Measurements from ENCODE around the gene DYRK4. TPM values are rescaled to one million over a fixed set of nuclear protein-coding genes. Genes with fewer than 3 reads are reported as not detected.

Gene DYRK4
- total RNA-seq, 1 experiment from 2014 or later, result 23.7 TPM

GRCh38 chr12:4567073-4567881, 5.3 kb downstream of the DYRK4 start:
- Histone ChIP-seq H3K9me3 (ENCODE audit: low read depth, low read length, poor library complexity, severe bottlenecking) (no peaks in the 10 kb centered on the region), H3K4me3 (ENCODE audit: low read depth, low read length, poor library complexity, severe bottlenecking) (no peak overlapping the region), H3K27ac (ENCODE audit: low read depth, low read length, poor library complexity, severe bottlenecking) (no peak overlapping the region), H3K36me3 (ENCODE audit: insufficient read depth, low read length, poor library complexity, severe bottlenecking) (no peaks in the 10 kb centered on the region), H3K4me1 (ENCODE audit: insufficient read depth, low read length, poor library complexity, severe bottlenecking) (no peaks in the 10 kb centered on the region), H3K27me3 (replicated peaks; ENCODE audit: insufficient read depth, low read depth, low read length, poor library complexity) (no peaks in the 10 kb centered on the region)
- no TSS peak for BruUV-seq (replicated peaks)
- TF ChIP-seq CTCF (conservative IDR thresholded peaks at IDR 0.05; ENCODE audit: low read depth, low read length), result no peak
- TF ChIP-seq EZH2 (IDR thresholded peaks at IDR 0.05; ENCODE audit: borderline replicate concordance, low read depth, low read length, poor library complexity, severe bottlenecking), result no peak
- intact Hi-C loops (cut with micrococcal nuclease; ENCODE audit: unreplicated experiment), result no loop called here
- CTCF ChIA-PET, result no interaction called here
- no peak for DNase-seq (ENCODE audit: low spot score)
- POLR2A ChIA-PET (ENCODE audit: low non-redundant PET), result no interaction called here

- no peak for DNase-seq (ENCODE audit: low spot score)
- no peaks in the 10 kb centered on the region for H3K9me3 ChIP-seq (ENCODE audit: low read depth, low read length, poor library complexity, severe bottlenecking)
- H3K27me3 ChIP-seq (replicated peaks; ENCODE audit: insufficient read depth, low read depth, low read length, poor library complexity), result no peaks in the 10 kb centered on the region
- BruUV-seq (replicated peaks), result no TSS peak
- TF ChIP-seq CTCF (conservative IDR thresholded peaks at IDR 0.05; ENCODE audit: low read depth, low read length) (no peak), EZH2 (IDR thresholded peaks at IDR 0.05; ENCODE audit: borderline replicate concordance, low read depth, low read length, poor library complexity, severe bottlenecking) (no peak)
- ChIA-PET CTCF (no interaction called here), POLR2A (ENCODE audit: low non-redundant PET) (no interaction called here)
- no peaks in the 10 kb centered on the region for H3K4me1 ChIP-seq (ENCODE audit: insufficient read depth, low read length, poor library complexity, severe bottlenecking)
- H3K27ac ChIP-seq (ENCODE audit: low read depth, low read length, poor library complexity, severe bottlenecking), result no peak overlapping the region
- H3K4me3 ChIP-seq (ENCODE audit: low read depth, low read length, poor library complexity, severe bottlenecking), result no peak overlapping the region
- H3K36me3 ChIP-seq (ENCODE audit: insufficient read depth, low read length, poor library complexity, severe bottlenecking), result no peaks in the 10 kb centered on the region
- intact Hi-C loops (cut with micrococcal nuclease; ENCODE audit: unreplicated experiment), result no loop called here
Measured at GRCh38 chr12:4569261-4569660, 7.3 kb downstream of the DYRK4 start.

GRCh38 chr12:4572680-4573079, 10.7 kb downstream of the DYRK4 start:
- TF ChIP-seq CTCF (conservative IDR thresholded peaks at IDR 0.05; ENCODE audit: low read depth, low read length) (no peak), EZH2 (IDR thresholded peaks at IDR 0.05; ENCODE audit: borderline replicate concordance, low read depth, low read length, poor library complexity, severe bottlenecking) (no peak)
- ChIA-PET CTCF (no interaction called here), POLR2A (ENCODE audit: low non-redundant PET) (no interaction called here)
- Histone ChIP-seq H3K36me3 (ENCODE audit: insufficient read depth, low read length, poor library complexity, severe bottlenecking) (no peaks in the 10 kb centered on the region), H3K9me3 (ENCODE audit: low read depth, low read length, poor library complexity, severe bottlenecking) (no peaks in the 10 kb centered on the region), H3K4me3 (ENCODE audit: low read depth, low read length, poor library complexity, severe bottlenecking) (no peak overlapping the region), H3K27ac (ENCODE audit: low read depth, low read length, poor library complexity, severe bottlenecking) (no peak overlapping the region), H3K4me1 (ENCODE audit: insufficient read depth, low read length, poor library complexity, severe bottlenecking) (no peaks in the 10 kb centered on the region), H3K27me3 (replicated peaks; ENCODE audit: insufficient read depth, low read depth, low read length, poor library complexity) (peaks cover 19% of the 10 kb centered on the region)
- intact Hi-C loops (cut with micrococcal nuclease; ENCODE audit: unreplicated experiment), result no loop called here
- no peak for DNase-seq (ENCODE audit: low spot score)
- no TSS peak for BruUV-seq (replicated peaks)
